ENCODE results near the gene OXA1L.

DNA sequence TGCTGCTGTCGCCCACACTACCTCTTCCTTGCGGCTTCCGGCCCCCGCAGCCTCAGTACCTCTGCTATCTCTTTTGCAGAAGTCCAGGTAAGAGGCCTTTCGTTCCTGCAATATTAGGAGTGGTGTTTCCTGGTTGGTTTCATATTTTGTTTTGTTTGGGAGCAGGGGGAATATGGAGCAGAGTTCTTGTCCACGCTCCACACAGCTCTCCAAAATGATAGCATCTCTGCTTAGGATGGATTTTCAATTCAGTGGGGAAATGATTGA lies 768 bp downstream of the OXA1L start:
- no peak for TF ChIP-seq EZH2 (IDR thresholded peaks at IDR 0.05; ENCODE audit: borderline replicate concordance, low read length)
- TF ChIP-seq, protein P1, sequence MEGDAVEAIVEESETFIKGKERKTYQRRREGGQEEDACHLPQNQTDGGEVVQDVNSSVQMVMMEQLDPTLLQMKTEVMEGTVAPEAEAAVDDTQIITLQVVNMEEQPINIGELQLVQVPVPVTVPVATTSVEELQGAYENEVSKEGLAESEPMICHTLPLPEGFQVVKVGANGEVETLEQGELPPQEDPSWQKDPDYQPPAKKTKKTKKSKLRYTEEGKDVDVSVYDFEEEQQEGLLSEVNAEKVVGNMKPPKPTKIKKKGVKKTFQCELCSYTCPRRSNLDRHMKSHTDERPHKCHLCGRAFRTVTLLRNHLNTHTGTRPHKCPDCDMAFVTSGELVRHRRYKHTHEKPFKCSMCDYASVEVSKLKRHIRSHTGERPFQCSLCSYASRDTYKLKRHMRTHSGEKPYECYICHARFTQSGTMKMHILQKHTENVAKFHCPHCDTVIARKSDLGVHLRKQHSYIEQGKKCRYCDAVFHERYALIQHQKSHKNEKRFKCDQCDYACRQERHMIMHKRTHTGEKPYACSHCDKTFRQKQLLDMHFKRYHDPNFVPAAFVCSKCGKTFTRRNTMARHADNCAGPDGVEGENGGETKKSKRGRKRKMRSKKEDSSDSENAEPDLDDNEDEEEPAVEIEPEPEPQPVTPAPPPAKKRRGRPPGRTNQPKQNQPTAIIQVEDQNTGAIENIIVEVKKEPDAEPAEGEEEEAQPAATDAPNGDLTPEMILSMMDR (conservative IDR thresholded peaks at IDR 0.05 in 1 of 2, IDR thresholded peaks at IDR 0.05 in 1 of 2; ENCODE audit: extremely low read depth in 1 of 2, insufficient read depth in 1 of 2, low read depth in 1 of 2, low read length in 2 of 2): no peak

Measured in mammary epithelial cell (primary cell).